ENCODE results near the gene MAPKBP1. TPM values are rescaled to one million over a fixed set of nuclear protein-coding genes. Genes with fewer than 3 reads are reported as not detected.

Gene MAPKBP1
- total RNA-seq, 1 donor from 2014 or later, result 54.3 TPM

GRCh38 chr15:41873711-41874110 is 99.4 kb downstream of the MAPKBP1 start:
- intact Hi-C loops (cut with DNase I), result no loop called here
- DNase-seq (ENCODE audit: low spot score) (no peak), ATAC-seq (no peak)

DNA sequence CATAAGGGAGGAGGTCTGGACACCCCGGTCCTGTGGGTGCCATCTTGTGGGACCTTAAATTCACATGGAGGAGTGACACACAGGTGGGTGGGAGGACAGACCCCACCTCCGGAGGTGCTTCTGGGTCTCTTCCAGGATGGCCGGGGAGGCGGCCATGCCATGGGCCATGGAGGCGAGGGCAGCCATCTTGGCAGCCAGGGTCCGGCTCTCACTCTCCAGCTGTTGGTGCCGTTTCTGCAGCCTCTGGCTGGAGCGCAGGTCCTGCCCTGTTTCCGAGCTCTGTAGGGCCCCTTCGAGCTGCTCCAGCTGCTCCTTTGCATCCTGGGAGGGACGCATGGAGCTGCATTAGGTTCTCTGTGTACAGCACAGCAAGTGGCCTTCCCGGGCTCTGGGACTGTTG is 100.5 kb downstream of the MAPKBP1 start:
- intact Hi-C loops (cut with DNase I), result no loop called here
- no peak for DNase-seq (ENCODE audit: low spot score)
- ATAC-seq, result no peak

GRCh38 chr15:41876007-41876406 is 101.7 kb downstream of the MAPKBP1 start:
- DNase-seq (ENCODE audit: low spot score) (no peak), ATAC-seq (no peak)
- intact Hi-C loops (cut with DNase I), result no loop called here

DNA sequence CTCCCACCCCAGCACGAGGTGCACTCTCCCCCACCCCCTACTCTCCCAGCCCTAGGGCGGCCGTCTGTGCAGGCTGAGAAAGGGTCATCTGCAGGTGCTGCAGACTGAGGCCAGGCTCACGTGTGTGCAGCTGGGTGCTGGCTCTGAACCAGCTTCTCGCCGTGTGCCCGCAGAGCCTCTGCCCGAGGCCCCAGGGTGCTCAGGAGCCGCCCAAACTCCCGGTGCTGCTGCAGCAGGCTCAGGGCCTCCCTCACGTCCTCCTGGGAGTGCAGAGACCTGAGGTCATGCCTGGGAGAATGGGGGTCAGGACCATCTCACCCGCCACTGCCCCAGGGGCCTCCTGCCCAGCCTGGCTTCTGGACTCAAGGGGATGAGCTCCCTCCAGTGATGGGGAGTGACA is 102.4 kb downstream of the MAPKBP1 start:
- intact Hi-C loops (cut with DNase I), result no loop called here
- no peak for ATAC-seq
- no peak for DNase-seq (ENCODE audit: low spot score)

Small RNAs within 50 kb of the gene (microRNA-seq; reads per million reads assigned to microRNA genes)
- gene MIR4310, result not detected

Other genes starting within 250 kb of the MAPKBP1 start
- gene RPAP1, start 230.2 kb upstream of the MAPKBP1 start, total RNA-seq, result 30.0 TPM
- gene TYRO3, start 215.3 kb upstream of the MAPKBP1 start, total RNA-seq, result 36.9 TPM
- 55.5 TPM for gene MGA, start 114.1 kb upstream of the MAPKBP1 start, total RNA-seq
- gene JMJD7, start 53.6 kb downstream of the MAPKBP1 start, total RNA-seq, result 18.5 TPM
- gene PLA2G4B, start 64.4 kb downstream of the MAPKBP1 start, total RNA-seq, result 9.8 TPM
- gene SPTBN5, start 119.6 kb downstream of the MAPKBP1 start, total RNA-seq, result 35.0 TPM
- gene EHD4, start 198.1 kb downstream of the MAPKBP1 start, total RNA-seq, result 27.3 TPM
- gene PLA2G4E, start 246.6 kb downstream of the MAPKBP1 start, total RNA-seq, result not detected